ENCODE results near the gene DSE. TPM values are rescaled to one million over a fixed set of nuclear protein-coding genes. Genes with fewer than 3 reads are reported as not detected.

Gene DSE
- polyA plus RNA-seq, 1 experiment, result 109 TPM

GRCh38 chr6:116408491-116408890 is 37.7 kb downstream of the DSE start:
- no peak overlapping the region for H3K4me3 ChIP-seq (ENCODE audit: low read depth, low read length)
- no peaks in the 10 kb centered on the region for H3K27me3 ChIP-seq (ENCODE audit: control insufficient read depth, insufficient read depth, low read length)
- TF ChIP-seq, protein P1, sequence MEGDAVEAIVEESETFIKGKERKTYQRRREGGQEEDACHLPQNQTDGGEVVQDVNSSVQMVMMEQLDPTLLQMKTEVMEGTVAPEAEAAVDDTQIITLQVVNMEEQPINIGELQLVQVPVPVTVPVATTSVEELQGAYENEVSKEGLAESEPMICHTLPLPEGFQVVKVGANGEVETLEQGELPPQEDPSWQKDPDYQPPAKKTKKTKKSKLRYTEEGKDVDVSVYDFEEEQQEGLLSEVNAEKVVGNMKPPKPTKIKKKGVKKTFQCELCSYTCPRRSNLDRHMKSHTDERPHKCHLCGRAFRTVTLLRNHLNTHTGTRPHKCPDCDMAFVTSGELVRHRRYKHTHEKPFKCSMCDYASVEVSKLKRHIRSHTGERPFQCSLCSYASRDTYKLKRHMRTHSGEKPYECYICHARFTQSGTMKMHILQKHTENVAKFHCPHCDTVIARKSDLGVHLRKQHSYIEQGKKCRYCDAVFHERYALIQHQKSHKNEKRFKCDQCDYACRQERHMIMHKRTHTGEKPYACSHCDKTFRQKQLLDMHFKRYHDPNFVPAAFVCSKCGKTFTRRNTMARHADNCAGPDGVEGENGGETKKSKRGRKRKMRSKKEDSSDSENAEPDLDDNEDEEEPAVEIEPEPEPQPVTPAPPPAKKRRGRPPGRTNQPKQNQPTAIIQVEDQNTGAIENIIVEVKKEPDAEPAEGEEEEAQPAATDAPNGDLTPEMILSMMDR (IDR thresholded peaks at IDR 0.05; ENCODE audit: insufficient read depth, low read depth, low read length), result no peak
- ChIA-PET POLR2A (no interaction called here), CTCF (no interaction called here)
- DNase-seq (ENCODE audit: low read depth), result no peak
- no peaks in the 10 kb centered on the region for H3K36me3 ChIP-seq (ENCODE audit: control insufficient read depth, insufficient read depth, low read length)

- no peak overlapping the region for H3K4me3 ChIP-seq (ENCODE audit: low read depth, low read length)
- no peak for DNase-seq (ENCODE audit: low read depth)
- ChIA-PET CTCF (interaction anchor here (0.8 to 1.0 kb wide), 3 partner anchors 38 to 151 kb away, joined by 3 to 4 read pairs (median 3); no protein-coding TSS in a partner anchor), POLR2A (no interaction called here)
- H3K27me3 ChIP-seq (ENCODE audit: control insufficient read depth, insufficient read depth, low read length), result no peaks in the 10 kb centered on the region
- H3K36me3 ChIP-seq (ENCODE audit: control insufficient read depth, insufficient read depth, low read length), result no peaks in the 10 kb centered on the region
- TF ChIP-seq, protein P1 (IDR thresholded peaks at IDR 0.05; ENCODE audit: insufficient read depth, low read depth, low read length), result no peak
Observed at GRCh38 chr6:116409756-116410155, 39.0 kb downstream of the DSE start.

GRCh38 chr6:116411284-116411623 is 40.5 kb downstream of the DSE start:
- H3K36me3 ChIP-seq (ENCODE audit: control insufficient read depth, insufficient read depth, low read length), result no peaks in the 10 kb centered on the region
- ChIA-PET CTCF (interaction anchor here (1.0 to 1.6 kb wide), 2 partner anchors 11 to 124 kb away, joined by 3 to 6 read pairs; no protein-coding TSS in a partner anchor), POLR2A (no interaction called here)
- TF ChIP-seq, protein P1 (IDR thresholded peaks at IDR 0.05; ENCODE audit: insufficient read depth, low read depth, low read length), result no peak
- no peak overlapping the region for H3K4me3 ChIP-seq (ENCODE audit: low read depth, low read length)
- no peaks in the 10 kb centered on the region for H3K27me3 ChIP-seq (ENCODE audit: control insufficient read depth, insufficient read depth, low read length)
- DNase-seq (ENCODE audit: low read depth), result no peak

- no peaks in the 10 kb centered on the region for H3K36me3 ChIP-seq (ENCODE audit: control insufficient read depth, insufficient read depth, low read length)
- DNase-seq (ENCODE audit: low read depth), result no peak
- no peak overlapping the region for H3K4me3 ChIP-seq (ENCODE audit: low read depth, low read length)
- CTCF ChIA-PET, result interaction anchor here (0.7 to 1.6 kb wide), 2 partner anchors 10 to 125 kb away, joined by 3 to 6 read pairs; no protein-coding TSS in a partner anchor
- POLR2A ChIA-PET, result no interaction called here
- TF ChIP-seq, protein P1 (IDR thresholded peaks at IDR 0.05; ENCODE audit: insufficient read depth, low read depth, low read length), result no peak
- H3K27me3 ChIP-seq (ENCODE audit: control insufficient read depth, insufficient read depth, low read length), result no peaks in the 10 kb centered on the region
Observed at GRCh38 chr6:116412270-116412669, 41.5 kb downstream of the DSE start.

- DNase-seq (ENCODE audit: low read depth), result no peak
- no peak overlapping the region for H3K4me3 ChIP-seq (ENCODE audit: low read depth, low read length)
- H3K36me3 ChIP-seq (ENCODE audit: control insufficient read depth, insufficient read depth, low read length), result no peaks in the 10 kb centered on the region
- ChIA-PET POLR2A (no interaction called here), CTCF (interaction anchor here (0.6 to 1.1 kb wide), 3 partner anchors 9 to 117 kb away, joined by 3 to 5 read pairs (median 3); no protein-coding TSS in a partner anchor)
- TF ChIP-seq, protein P1 (IDR thresholded peaks at IDR 0.05; ENCODE audit: insufficient read depth, low read depth, low read length), result no peak
- no peaks in the 10 kb centered on the region for H3K27me3 ChIP-seq (ENCODE audit: control insufficient read depth, insufficient read depth, low read length)
Observed at GRCh38 chr6:116413357-116413756, 42.6 kb downstream of the DSE start.
